ENCODE measurements around the gene SMYD3. TPM values are rescaled to one million over a fixed set of nuclear protein-coding genes. Genes with fewer than 3 reads are reported as not detected.
"Not testable (repeated sequence)": the region's sequence is repeated elsewhere in the genome, so short reads cannot be mapped to it uniquely, and the experiment has no call there.

The SMYD3 gene
- total RNA-seq, 2 donors from 2014 or later, result 13.5 to 20.8 TPM

DNA sequence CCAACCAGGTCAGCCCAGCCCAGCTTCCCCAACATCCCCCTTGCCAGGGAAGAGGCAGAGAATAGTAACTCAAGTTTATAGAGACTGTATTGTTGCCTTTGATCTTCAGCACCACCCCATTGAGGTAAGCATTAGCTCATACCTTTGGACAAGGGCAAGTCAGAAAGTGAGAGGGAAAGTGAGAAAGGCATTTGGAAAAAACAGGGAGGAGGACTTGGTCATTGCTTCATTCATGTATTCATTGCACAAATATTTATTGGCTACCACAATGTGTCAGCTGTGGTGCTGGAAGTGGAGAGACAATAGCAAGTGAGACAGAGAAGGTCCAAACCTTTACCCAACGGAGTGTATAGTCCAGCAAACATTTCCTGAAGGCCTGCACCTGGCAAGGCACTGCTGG is 791.1 kb downstream of the SMYD3 start:
- no peak for ATAC-seq
- Histone ChIP-seq H3K9me3 (no peaks in the 10 kb centered on the region), H3K27ac (no peak overlapping the region), H3K27me3 (no peaks in the 10 kb centered on the region), H3K4me3 (no peak overlapping the region), H3K36me3 (replicated peaks in 1 of 2; ENCODE audit: insufficient read depth in 1 of 2, low read depth in 2 of 2) (no peaks in the 10 kb centered on the region), H3K4me1 (no peaks in the 10 kb centered on the region)
- WGBS, 2 donors, result 46 to 75% methylated on average over 1 of the region's 1 CpG
- intact Hi-C loops (cut with DNase I), result no loop called here
- DNase-seq, result no peak
- TF ChIP-seq, protein P1, sequence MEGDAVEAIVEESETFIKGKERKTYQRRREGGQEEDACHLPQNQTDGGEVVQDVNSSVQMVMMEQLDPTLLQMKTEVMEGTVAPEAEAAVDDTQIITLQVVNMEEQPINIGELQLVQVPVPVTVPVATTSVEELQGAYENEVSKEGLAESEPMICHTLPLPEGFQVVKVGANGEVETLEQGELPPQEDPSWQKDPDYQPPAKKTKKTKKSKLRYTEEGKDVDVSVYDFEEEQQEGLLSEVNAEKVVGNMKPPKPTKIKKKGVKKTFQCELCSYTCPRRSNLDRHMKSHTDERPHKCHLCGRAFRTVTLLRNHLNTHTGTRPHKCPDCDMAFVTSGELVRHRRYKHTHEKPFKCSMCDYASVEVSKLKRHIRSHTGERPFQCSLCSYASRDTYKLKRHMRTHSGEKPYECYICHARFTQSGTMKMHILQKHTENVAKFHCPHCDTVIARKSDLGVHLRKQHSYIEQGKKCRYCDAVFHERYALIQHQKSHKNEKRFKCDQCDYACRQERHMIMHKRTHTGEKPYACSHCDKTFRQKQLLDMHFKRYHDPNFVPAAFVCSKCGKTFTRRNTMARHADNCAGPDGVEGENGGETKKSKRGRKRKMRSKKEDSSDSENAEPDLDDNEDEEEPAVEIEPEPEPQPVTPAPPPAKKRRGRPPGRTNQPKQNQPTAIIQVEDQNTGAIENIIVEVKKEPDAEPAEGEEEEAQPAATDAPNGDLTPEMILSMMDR (IDR thresholded peaks at IDR 0.05), result no peak
- TF ChIP-seq POLR2A (IDR thresholded peaks at IDR 0.05), result no peak

- Histone ChIP-seq H3K9me3 (no peaks in the 10 kb centered on the region), H3K4me1 (no peaks in the 10 kb centered on the region), H3K27ac (no peak overlapping the region), H3K27me3 (no peaks in the 10 kb centered on the region), H3K36me3 (replicated peaks in 1 of 2; ENCODE audit: insufficient read depth in 1 of 2, low read depth in 2 of 2) (no peaks in the 10 kb centered on the region), H3K4me3 (no peak overlapping the region)
- DNase-seq (no peak), ATAC-seq (no peak)
- TF ChIP-seq, protein P1 (IDR thresholded peaks at IDR 0.05), result no peak
- no peak for TF ChIP-seq POLR2A (IDR thresholded peaks at IDR 0.05)
- 50 to 65% methylated on average over 7 to 9 of the region's 9 CpGs for WGBS, 2 donors
- intact Hi-C loops (cut with DNase I), result no loop called here
Measured at GRCh38 chr1:245715291-245715701, 791.8 kb downstream of the SMYD3 start.

- ATAC-seq; H3K27ac ChIP-seq; H3K9me3 ChIP-seq; H3K27me3 ChIP-seq; H3K4me3 ChIP-seq; DNase-seq; intact Hi-C loops (cut with DNase I); H3K4me1 ChIP-seq; H3K36me3 ChIP-seq (replicated peaks in 1 of 2; ENCODE audit: insufficient read depth in 1 of 2, low read depth in 2 of 2): not testable (repeated sequence)
- WGBS, 2 donors, result 72 to 74% methylated on average over 3 of the region's 3 CpGs
Measured at GRCh38 chr1:245714027-245714426, 793.1 kb downstream of the SMYD3 start.

DNA sequence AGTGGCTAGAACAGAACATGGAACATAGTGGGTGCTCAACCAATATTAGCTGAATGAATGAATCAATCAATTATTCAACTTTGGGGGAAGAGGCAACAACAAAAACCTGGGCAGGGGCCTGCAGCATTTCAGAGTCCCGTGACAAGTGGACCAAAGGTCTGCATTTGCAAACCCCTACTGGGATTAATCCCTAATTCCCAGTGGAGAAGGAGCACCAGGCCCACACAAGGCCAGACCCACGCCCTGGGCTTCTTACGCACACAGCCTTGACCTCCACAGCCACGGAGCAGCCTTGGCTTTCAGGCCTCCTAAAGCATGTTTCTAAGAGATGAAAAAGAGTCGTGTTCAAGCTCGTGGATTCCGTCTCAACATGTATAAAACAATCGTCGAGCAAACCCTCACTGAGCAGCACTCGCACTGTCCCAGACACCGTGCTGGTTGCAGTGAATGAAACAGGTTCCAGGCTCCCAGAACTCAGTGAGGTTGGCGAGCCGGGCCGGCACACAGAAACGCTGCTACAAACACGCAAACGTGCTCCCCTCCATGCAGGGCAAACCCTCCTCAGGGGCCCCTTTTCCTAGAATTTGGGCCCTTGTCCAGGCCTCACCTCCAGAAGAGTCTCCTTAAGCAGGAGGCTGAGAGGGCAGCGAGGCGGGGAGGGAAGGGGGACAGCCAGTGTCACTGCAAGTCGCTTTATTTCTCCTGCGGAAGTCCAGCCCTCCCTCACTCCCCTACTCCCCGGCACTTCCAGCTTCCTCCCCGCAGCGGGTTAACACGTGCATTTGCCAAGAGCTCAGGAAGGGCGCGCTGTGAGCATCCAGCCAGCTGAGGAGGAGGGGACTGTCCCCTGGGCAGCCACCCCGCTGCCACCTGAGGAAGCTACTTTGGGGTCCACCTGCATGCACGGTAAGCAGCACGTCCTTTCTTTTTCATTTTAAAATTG is 795.8 kb downstream of the SMYD3 start:
- ATAC-seq, result no peak
- Histone ChIP-seq H3K9me3 (no peaks in the 10 kb centered on the region), H3K4me3 (no peak overlapping the region), H3K4me1 (no peaks in the 10 kb centered on the region), H3K27me3 (no peaks in the 10 kb centered on the region), H3K36me3 (replicated peaks in 1 of 2; ENCODE audit: insufficient read depth in 1 of 2, low read depth in 2 of 2) (no peaks in the 10 kb centered on the region), H3K27ac (no peak overlapping the region)
- 57 to 60% methylated on average over 26 to 30 of the region's 30 CpGs for WGBS, 2 donors
- DNase-seq, result no peak
- intact Hi-C loops (cut with DNase I), result no loop called here
- TF ChIP-seq POLR2A (IDR thresholded peaks at IDR 0.05), result no peak
- TF ChIP-seq, protein P1 (IDR thresholded peaks at IDR 0.05), result no peak

- Histone ChIP-seq H3K9me3 (no peaks in the 10 kb centered on the region), H3K36me3 (replicated peaks in 1 of 2; ENCODE audit: insufficient read depth in 1 of 2, low read depth in 2 of 2) (no peaks in the 10 kb centered on the region), H3K4me1 (no peaks in the 10 kb centered on the region), H3K4me3 (no peak overlapping the region), H3K27ac (no peak overlapping the region), H3K27me3 (no peaks in the 10 kb centered on the region)
- TF ChIP-seq, protein P1 (IDR thresholded peaks at IDR 0.05), result no peak
- TF ChIP-seq POLR2A (IDR thresholded peaks at IDR 0.05), result no peak
- WGBS, 2 donors, result 79 to 91% methylated on average over 3 to 5 of the region's 5 CpGs
- intact Hi-C loops (cut with DNase I), result no loop called here
- no peak for ATAC-seq
- no peak for DNase-seq
Measured at GRCh38 chr1:245707941-245708340, 799.1 kb downstream of the SMYD3 start.
